ENCODE results near the gene THSD7B. TPM values are rescaled to one million over a fixed set of nuclear protein-coding genes. Genes with fewer than 3 reads are reported as not detected.

Gene THSD7B
- total RNA-seq, 2 donors from 2014 or later = 0.95 to 12.7 TPM

DNA sequence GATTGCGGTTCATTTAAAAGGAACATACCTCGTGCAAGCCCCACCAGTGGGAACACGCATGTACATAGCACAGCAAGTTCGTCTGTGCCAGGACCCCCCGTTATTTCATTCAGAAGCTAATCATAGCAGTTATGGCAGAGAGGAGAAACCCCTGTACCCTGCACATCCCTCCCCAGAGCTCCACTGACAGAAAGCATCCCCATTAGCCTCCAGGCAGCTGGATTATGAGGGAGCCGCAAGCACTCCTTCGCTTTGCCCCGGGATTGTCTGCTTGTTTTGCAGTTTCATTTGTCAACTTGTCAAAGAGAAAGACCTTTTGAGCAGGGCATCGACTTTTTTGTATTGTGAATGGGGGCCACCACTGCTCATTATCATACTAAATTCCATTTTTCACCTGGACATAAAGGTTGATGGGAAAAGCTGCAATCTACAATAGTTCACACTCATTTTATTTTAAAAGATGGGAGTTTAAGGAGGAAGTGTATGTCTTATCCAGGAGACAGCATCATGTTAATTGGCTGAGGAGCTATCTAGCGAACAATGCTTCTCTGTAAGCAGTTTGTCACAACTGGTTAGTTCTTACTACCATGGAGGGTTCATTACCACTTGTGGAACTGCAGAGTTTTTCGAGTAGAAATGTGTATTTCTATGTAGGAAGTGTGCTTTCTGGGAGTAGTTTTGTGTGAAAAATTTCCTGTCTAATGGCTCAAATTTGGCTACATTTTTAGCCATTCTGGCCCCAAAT lies 255.3 kb downstream of the THSD7B start:
- TF ChIP-seq, protein P1, sequence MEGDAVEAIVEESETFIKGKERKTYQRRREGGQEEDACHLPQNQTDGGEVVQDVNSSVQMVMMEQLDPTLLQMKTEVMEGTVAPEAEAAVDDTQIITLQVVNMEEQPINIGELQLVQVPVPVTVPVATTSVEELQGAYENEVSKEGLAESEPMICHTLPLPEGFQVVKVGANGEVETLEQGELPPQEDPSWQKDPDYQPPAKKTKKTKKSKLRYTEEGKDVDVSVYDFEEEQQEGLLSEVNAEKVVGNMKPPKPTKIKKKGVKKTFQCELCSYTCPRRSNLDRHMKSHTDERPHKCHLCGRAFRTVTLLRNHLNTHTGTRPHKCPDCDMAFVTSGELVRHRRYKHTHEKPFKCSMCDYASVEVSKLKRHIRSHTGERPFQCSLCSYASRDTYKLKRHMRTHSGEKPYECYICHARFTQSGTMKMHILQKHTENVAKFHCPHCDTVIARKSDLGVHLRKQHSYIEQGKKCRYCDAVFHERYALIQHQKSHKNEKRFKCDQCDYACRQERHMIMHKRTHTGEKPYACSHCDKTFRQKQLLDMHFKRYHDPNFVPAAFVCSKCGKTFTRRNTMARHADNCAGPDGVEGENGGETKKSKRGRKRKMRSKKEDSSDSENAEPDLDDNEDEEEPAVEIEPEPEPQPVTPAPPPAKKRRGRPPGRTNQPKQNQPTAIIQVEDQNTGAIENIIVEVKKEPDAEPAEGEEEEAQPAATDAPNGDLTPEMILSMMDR (IDR thresholded peaks at IDR 0.05) = no peak
- ATAC-seq (ENCODE audit: insufficient number of reproducible peaks, low FRiP score, low read depth) (no peak), DNase-seq (ENCODE audit: low spot score) (no peak)
- H3K36me3 ChIP-seq = no peaks in the 10 kb centered on the region
- H3K4me3 ChIP-seq = no peak overlapping the region
- no peaks in the 10 kb centered on the region for H3K9me3 ChIP-seq
- H3K27me3 ChIP-seq (replicated peaks; ENCODE audit: insufficient read depth) = no peaks in the 10 kb centered on the region
- H3K27ac ChIP-seq = no peak overlapping the region
- no peaks in the 10 kb centered on the region for H3K4me1 ChIP-seq (ENCODE audit: control insufficient read depth in 1 of 2, low read depth in 2 of 2)

DNA sequence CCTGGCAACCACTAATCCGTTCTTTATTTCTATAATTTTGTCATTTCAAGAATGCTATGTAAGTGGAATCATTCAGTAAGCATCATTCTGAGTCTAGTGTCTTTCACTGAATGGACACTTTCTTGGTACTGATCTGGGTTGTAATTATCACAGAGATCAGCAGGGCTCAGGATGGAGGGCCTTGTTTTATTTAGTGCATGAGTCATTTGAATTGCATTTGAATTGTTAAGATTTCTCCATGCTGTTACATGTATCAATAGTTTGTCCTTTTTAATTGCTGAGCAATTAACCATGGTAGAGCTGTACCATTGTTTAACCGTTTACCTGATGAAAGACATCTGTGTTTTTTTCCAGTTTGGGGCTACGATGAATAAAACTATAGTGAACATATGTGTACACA lies 256.4 kb downstream of the THSD7B start:
- Histone ChIP-seq H3K36me3 (no peaks in the 10 kb centered on the region), H3K4me3 (no peak overlapping the region), H3K27ac (no peak overlapping the region), H3K4me1 (ENCODE audit: control insufficient read depth in 1 of 2, low read depth in 2 of 2) (no peaks in the 10 kb centered on the region), H3K27me3 (replicated peaks; ENCODE audit: insufficient read depth) (no peaks in the 10 kb centered on the region), H3K9me3 (no peaks in the 10 kb centered on the region)
- TF ChIP-seq, protein P1 (IDR thresholded peaks at IDR 0.05) = no peak
- DNase-seq (ENCODE audit: low spot score) = no peak
- no peak for ATAC-seq (ENCODE audit: insufficient number of reproducible peaks, low FRiP score, low read depth)

DNA sequence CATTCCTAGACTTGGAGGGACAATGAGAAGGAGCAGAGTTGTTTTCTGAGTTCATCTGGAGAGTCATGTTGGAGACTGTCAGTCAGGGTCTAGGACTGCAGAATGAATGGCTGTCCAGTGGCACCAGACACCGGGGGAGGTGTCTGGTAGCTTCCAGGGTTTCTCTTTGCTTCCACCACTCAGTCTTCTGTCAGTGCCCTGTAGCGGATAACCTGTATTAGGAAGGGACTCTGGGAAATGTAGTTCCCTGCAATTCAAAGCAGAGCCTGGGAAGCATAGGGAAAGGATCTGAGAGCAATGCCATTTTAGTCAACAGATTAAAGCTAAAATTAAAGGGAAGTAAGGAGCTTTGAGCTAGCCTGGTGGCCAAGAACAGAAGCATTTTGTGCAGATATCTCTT lies 257.9 kb downstream of the THSD7B start:
- no peak overlapping the region for H3K27ac ChIP-seq
- DNase-seq (ENCODE audit: low spot score) (no peak), ATAC-seq (ENCODE audit: insufficient number of reproducible peaks, low FRiP score, low read depth) (no peak)
- no peak overlapping the region for H3K4me3 ChIP-seq
- no peaks in the 10 kb centered on the region for H3K9me3 ChIP-seq
- no peaks in the 10 kb centered on the region for H3K36me3 ChIP-seq
- H3K4me1 ChIP-seq (ENCODE audit: control insufficient read depth in 1 of 2, low read depth in 2 of 2) = no peaks in the 10 kb centered on the region
- no peaks in the 10 kb centered on the region for H3K27me3 ChIP-seq (replicated peaks; ENCODE audit: insufficient read depth)
- TF ChIP-seq, protein P1 (IDR thresholded peaks at IDR 0.05) = no peak

DNA sequence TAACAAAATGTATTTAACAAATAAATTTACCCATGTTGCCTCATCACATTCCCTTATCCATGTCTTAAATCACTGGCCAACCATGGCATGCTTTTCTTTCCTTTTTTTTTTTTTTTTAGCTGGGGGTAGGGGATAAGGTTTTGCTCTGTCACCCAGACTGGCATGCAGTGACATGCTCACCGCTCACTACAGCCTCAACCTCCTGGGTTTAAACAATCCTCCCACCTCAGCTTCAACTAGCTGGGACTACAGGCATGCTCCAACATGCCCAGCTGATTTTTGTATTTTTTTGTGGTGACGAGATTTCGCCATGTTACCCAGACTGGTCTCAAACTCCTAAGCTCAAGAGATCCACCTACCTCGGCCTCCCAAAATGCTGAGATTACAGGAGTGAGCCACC lies 266.4 kb downstream of the THSD7B start:
- no peaks in the 10 kb centered on the region for H3K27me3 ChIP-seq (replicated peaks; ENCODE audit: insufficient read depth)
- H3K27ac ChIP-seq = no peak overlapping the region
- H3K36me3 ChIP-seq = no peaks in the 10 kb centered on the region
- H3K4me3 ChIP-seq = no peak overlapping the region
- TF ChIP-seq, protein P1 (IDR thresholded peaks at IDR 0.05) = no peak
- H3K9me3 ChIP-seq = no peaks in the 10 kb centered on the region
- ATAC-seq (ENCODE audit: insufficient number of reproducible peaks, low FRiP score, low read depth) (no peak), DNase-seq (ENCODE audit: low spot score) (no peak)
- H3K4me1 ChIP-seq (ENCODE audit: control insufficient read depth in 1 of 2, low read depth in 2 of 2) = no peaks in the 10 kb centered on the region

DNA sequence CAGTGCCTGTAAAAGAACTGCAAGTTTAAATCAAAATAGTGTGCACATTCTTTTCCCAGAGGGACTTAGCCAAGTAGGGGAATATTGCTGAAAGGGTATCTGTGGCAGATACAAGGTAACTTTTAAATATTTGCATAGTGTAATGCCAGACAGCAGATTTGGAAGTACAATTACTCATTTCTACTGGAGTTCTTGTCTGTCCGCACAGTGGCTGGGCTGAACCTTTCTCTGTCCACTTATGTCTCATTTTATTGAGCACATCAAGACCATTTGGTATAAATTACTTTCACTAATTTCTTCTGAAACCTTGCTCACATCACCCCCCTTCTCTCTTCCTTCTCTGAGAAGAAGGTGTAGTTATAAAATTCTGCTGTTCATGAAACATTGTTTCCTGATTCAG lies 271.3 kb downstream of the THSD7B start:
- H3K9me3 ChIP-seq = no peaks in the 10 kb centered on the region
- H3K4me3 ChIP-seq = no peak overlapping the region
- H3K36me3 ChIP-seq = no peaks in the 10 kb centered on the region
- no peaks in the 10 kb centered on the region for H3K27me3 ChIP-seq (replicated peaks; ENCODE audit: insufficient read depth)
- ATAC-seq (ENCODE audit: insufficient number of reproducible peaks, low FRiP score, low read depth) = no peak
- DNase-seq (ENCODE audit: low spot score) = no peak
- no peak overlapping the region for H3K27ac ChIP-seq
- no peaks in the 10 kb centered on the region for H3K4me1 ChIP-seq (ENCODE audit: control insufficient read depth in 1 of 2, low read depth in 2 of 2)
- TF ChIP-seq, protein P1 (IDR thresholded peaks at IDR 0.05) = no peak
